ENCODE data around the gene SLC25A46. TPM values are rescaled to one million over a fixed set of nuclear protein-coding genes. Genes with fewer than 3 reads are reported as not detected.
"Not testable (repeated sequence)": the region's sequence is repeated elsewhere in the genome, so short reads cannot be mapped to it uniquely, and the experiment has no call there.

SLC25A46 gene
- 10 to 100 TPM; 52.2 to 71.5 (median 61.6) TPM for total RNA-seq
- polyA plus RNA-seq: 10 to 100 TPM; 12.9 to 47.2 TPM
- long read RNA-seq, donor 1, transcript SLC25A46-201 (8 exons, 2,385 nt): major isoform, 66 of 72 reads
- long read RNA-seq, donor 1, partial matches to known transcripts: 0 of 72 reads
- long read RNA-seq, donor 1, other reads (novel, unspliced or antisense): 5 of 72 reads
- long read RNA-seq, donor 2, full-length matches to known transcripts: 102 of 112 reads
- long read RNA-seq, donor 2, partial matches to known transcripts: 3 of 112 reads
- long read RNA-seq, donor 2, other reads (novel, unspliced or antisense): 7 of 112 reads
- long read RNA-seq, donor 3, transcript SLC25A46-201 (8 exons, 2,385 nt): major isoform, 65 of 72 reads
- long read RNA-seq, donor 3, partial matches to known transcripts: 0 of 72 reads
- long read RNA-seq, donor 3, other reads (novel, unspliced or antisense): 7 of 72 reads

DNA sequence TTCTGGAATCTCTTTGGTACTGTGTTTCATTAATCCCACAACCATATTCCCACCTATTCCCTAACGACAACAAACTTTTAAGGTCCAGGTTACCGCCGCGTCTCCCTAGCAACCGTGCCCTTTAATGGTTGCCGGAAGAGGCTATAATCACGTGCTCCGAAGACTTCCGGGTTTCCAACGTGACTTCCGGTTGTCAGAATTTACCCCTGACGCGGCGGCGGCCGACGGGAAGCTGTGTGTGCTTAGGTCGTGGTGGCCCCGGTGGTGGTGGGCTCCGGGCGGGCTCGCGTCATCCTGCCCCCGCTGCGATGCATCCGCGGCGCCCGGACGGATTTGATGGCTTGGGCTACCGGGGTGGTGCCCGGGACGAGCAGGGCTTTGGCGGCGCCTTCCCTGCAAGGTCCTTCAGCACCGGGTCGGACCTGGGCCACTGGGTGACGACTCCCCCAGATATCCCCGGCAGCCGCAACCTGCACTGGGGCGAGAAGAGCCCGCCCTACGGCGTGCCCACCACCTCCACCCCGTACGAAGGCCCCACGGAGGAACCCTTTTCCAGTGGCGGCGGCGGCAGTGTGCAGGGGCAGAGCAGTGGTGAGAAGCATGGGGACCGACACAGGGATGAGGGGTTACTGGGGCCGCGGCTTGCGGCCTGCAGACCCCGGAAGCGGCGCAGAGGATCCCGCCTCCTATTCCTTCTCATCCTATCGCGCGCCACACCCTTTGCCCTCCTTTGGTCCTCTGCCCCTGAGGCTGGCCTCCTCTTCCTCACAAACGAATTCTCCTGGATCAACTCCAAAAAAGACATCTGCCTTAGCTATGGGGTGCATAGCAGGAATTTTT is at the start of gene SLC25A46:
Gene SLC25A46, plus strand, starts transcription at position 196 of the 840 bp plus-strand sequence. Its CDS starts 113 bp downstream, at position 309.
- peak; percentile 6 to 58 for TF ChIP-seq POLR2A (IDR thresholded peaks at IDR 0.05)
- TF ChIP-seq, protein P1, sequence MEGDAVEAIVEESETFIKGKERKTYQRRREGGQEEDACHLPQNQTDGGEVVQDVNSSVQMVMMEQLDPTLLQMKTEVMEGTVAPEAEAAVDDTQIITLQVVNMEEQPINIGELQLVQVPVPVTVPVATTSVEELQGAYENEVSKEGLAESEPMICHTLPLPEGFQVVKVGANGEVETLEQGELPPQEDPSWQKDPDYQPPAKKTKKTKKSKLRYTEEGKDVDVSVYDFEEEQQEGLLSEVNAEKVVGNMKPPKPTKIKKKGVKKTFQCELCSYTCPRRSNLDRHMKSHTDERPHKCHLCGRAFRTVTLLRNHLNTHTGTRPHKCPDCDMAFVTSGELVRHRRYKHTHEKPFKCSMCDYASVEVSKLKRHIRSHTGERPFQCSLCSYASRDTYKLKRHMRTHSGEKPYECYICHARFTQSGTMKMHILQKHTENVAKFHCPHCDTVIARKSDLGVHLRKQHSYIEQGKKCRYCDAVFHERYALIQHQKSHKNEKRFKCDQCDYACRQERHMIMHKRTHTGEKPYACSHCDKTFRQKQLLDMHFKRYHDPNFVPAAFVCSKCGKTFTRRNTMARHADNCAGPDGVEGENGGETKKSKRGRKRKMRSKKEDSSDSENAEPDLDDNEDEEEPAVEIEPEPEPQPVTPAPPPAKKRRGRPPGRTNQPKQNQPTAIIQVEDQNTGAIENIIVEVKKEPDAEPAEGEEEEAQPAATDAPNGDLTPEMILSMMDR (IDR thresholded peaks at IDR 0.05): no peak
- DNase-seq: peak; percentile 86 to 91 (median 89)
- peak within 1 kb of the TSS; percentile 51 to 96 (median 88) for H3K27ac ChIP-seq
- intact Hi-C loops (cut with DNase I): loop anchor here in 1 of 10 donors (1.0 kb wide), 1 partner anchor 13 kb away; the partner anchor contains the start of gene TMEM232
- H3K4me1 ChIP-seq: peaks cover 0 to 25% (median 14%) of the 10 kb centered on the region in 12 donors
- peak; percentile 96 to 99 (median 98) for ATAC-seq
- H3K27me3 ChIP-seq: no peaks in the 10 kb centered on the region
- H3K9me3 ChIP-seq: no peaks in the 10 kb centered on the region
- WGBS, 4 donors: 0% methylated on average over 50 to 62 of the region's 62 CpGs
- H3K36me3 ChIP-seq: peaks cover 0 to 16% (median 0%) of the 10 kb centered on the region in 9 donors
- H3K4me3 ChIP-seq: peak within 1 kb of the TSS; percentile 72 to 94 (median 86)

DNA sequence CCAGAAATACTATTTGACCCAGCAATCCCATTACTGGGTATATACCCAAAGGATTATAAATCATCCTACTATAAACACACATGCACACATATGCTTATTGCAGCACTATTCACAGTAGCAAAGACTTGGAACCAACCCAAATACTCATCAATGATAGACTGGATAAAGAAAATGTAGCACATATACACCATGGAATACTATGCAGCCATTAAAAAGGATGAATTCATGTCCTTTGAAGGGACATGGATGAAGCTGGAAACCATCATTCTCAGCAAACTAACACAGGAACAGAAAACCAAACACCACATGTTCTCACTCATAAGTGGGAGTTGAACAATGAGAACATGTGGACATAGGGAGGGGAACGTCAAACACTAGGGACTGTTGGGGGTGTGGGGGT is 48.2 kb upstream of the SLC25A46 start:
- ATAC-seq; intact Hi-C loops (cut with DNase I); H3K27me3 ChIP-seq; H3K4me1 ChIP-seq; H3K27ac ChIP-seq; H3K36me3 ChIP-seq; DNase-seq; H3K9me3 ChIP-seq; H3K4me3 ChIP-seq: not testable (repeated sequence)
- 88 to 96% (median 92%) methylated on average over 1 of the region's 1 CpG for WGBS, 4 donors

DNA sequence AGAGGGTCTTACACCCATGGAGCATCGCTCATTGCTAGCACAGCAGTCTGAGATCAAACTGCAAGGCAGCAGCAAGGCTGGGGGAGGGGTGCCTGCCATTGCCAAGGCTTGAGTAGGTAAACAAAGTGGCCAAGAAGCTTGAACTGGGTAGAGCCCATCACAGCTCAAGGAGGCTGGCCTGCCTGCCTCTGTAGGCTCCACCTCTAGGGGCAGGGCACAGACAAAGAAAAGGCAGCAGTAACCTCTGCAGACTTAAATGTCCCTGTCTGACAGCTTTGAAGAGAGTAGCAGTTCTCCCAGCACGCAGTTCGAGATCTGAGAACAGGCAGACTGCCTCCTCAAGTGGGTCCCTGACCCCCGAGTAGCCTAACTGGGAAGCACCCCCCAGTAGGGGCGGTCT is 46.1 kb upstream of the SLC25A46 start:
- 68 to 88% (median 69%) methylated on average over 1 to 5 of the region's 5 CpGs for WGBS, 4 donors

DNA sequence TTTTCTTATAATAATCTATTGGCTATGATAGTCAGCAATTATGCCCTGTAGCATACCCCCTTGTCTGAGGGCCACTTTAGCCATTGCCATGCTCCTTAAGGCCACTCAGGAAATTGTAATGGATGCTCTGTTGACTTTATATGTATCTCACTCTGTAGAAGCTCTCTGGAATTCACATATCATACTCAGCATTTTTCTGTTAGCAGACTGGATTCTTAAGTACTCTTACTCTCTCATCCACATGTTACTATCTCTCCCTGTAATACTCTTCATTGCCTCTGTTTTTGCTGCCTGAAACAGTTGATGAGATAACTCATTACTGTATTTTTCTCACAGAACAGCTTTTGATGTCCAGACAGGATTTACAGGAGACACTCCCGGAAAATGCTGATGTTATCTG is 36.5 kb upstream of the SLC25A46 start:
- no peak for ATAC-seq
- intact Hi-C loops (cut with DNase I): no loop called here
- Histone ChIP-seq H3K36me3 (no peaks in the 10 kb centered on the region), H3K27me3 (no peaks in the 10 kb centered on the region), H3K9me3 (no peaks in the 10 kb centered on the region), H3K4me1 (peaks cover 0 to 11% (median 0%) of the 10 kb centered on the region in 12 donors), H3K27ac (no peak overlapping the region), H3K4me3 (no peak overlapping the region)
- no peak for TF ChIP-seq POLR2A (IDR thresholded peaks at IDR 0.05)
- TF ChIP-seq, protein P1 (IDR thresholded peaks at IDR 0.05): no peak
- 52 to 69% (median 56%) methylated on average over 1 of the region's 1 CpG for WGBS, 4 donors
- no peak for DNase-seq

More for the DNA sequence above, 46.1 kb upstream of the SLC25A46 start:
- H3K4me3 ChIP-seq; H3K9me3 ChIP-seq; H3K4me1 ChIP-seq; H3K27ac ChIP-seq; intact Hi-C loops (cut with DNase I); H3K27me3 ChIP-seq; ATAC-seq; H3K36me3 ChIP-seq; DNase-seq: not testable (repeated sequence)

DNA sequence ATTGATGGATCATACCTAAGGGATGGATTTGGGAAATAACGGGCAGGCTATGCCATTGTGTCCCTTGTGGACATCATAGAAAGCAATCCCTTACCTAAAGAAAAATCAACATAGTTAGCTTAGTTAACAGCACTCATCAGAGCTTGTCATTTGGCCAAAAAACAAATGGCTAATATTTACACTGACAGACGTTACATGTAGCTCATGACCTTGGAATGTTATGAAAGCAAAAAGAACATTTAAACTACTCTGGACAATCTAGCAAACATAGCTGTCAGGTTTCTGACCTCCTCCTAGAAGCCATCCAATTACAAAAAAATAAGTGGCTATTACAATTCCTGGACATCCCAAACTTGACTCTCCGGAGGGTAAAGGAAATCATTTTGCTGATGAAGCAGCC is 36.1 kb upstream of the SLC25A46 start:
- ATAC-seq: no peak
- WGBS, 4 donors: 43 to 57% (median 46%) methylated on average over 3 of the region's 3 CpGs
- intact Hi-C loops (cut with DNase I): no loop called here
- Histone ChIP-seq H3K4me3 (no peak overlapping the region), H3K4me1 (peaks cover 0 to 11% (median 0%) of the 10 kb centered on the region in 12 donors), H3K27me3 (no peaks in the 10 kb centered on the region), H3K36me3 (no peaks in the 10 kb centered on the region), H3K9me3 (no peaks in the 10 kb centered on the region), H3K27ac (no peak overlapping the region)
- no peak for DNase-seq
- TF ChIP-seq, protein P1 (IDR thresholded peaks at IDR 0.05): no peak

Data from heart left ventricle (tissue), 16 donors.